GM21447 (cell line): Measurements from ENCODE around the gene SRRM1.

Experiments used
- ATAC-seq: cut with Tn5 transposase; IDR thresholded peaks from one replicate; pipeline ENCODE4 v1.9.1; 2021; ENCODE audit not compliant: unreplicated experiment

Gene SRRM1, protein sequence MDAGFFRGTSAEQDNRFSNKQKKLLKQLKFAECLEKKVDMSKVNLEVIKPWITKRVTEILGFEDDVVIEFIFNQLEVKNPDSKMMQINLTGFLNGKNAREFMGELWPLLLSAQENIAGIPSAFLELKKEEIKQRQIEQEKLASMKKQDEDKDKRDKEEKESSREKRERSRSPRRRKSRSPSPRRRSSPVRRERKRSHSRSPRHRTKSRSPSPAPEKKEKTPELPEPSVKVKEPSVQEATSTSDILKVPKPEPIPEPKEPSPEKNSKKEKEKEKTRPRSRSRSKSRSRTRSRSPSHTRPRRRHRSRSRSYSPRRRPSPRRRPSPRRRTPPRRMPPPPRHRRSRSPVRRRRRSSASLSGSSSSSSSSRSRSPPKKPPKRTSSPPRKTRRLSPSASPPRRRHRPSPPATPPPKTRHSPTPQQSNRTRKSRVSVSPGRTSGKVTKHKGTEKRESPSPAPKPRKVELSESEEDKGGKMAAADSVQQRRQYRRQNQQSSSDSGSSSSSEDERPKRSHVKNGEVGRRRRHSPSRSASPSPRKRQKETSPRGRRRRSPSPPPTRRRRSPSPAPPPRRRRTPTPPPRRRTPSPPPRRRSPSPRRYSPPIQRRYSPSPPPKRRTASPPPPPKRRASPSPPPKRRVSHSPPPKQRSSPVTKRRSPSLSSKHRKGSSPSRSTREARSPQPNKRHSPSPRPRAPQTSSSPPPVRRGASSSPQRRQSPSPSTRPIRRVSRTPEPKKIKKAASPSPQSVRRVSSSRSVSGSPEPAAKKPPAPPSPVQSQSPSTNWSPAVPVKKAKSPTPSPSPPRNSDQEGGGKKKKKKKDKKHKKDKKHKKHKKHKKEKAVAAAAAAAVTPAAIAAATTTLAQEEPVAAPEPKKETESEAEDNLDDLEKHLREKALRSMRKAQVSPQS

DNA sequence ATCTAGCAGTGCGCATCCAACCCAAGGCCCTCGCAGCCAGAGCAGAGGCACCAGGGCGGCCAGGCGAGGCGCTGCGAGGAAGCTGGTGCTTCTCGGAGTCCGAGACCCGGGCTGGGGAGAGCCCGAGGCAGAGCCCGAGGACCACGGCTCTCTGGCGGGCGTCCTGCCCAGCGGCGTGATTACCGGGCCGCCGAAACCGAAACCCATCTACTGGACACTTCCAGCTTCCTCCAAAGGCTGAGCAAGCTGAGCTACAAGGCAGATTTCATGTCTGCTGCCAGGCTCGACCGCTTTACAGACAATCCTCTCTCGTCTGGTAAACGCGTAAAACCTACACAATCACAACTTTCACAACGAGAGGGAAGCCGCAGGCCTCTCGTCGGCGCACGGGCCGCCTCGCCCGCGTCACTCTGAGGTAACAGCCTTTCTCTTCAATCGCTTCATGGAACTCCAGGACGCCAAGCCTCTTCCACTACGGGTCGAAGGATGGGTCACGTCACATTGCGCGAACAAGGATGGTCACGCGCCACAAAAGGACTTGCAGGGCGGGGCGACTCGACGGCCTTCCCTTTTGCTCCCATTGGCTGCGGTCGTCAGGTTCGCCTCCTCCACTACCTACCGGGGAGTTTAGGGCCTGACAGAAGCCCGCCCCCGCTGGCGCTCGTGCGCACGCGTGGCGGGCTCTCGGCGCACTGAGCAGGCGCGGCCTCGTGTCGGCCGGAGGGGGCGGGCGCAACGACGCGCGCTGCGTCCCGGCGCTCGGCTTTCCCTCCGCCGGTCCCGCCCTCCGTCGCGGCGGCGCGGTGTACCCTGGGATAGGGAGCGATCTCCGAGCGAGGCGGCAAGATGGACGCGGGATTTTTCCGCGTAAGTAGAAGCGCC, at the start of gene SRRM1:
TSS of gene SRRM1 (plus strand) at position 822 of the 882 bp plus-strand sequence. CDS start at position 847, 25 bp downstream.
- ATAC-seq = peak; percentile 83

DNA sequence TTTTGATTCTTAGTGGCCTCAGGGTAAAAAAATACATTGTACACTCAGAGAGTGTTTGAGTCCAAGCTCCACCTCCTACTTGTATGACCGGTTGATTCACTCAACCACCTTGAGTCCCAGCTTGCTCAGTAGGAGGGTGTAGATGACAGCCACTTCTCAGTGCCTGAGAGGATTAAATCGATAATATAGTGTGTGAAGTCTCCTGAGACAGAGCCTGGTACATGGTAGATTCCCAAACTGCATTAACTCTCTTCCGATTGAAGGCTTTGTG, 48.8 kb upstream of the SRRM1 start:
- ATAC-seq = no peak

DNA sequence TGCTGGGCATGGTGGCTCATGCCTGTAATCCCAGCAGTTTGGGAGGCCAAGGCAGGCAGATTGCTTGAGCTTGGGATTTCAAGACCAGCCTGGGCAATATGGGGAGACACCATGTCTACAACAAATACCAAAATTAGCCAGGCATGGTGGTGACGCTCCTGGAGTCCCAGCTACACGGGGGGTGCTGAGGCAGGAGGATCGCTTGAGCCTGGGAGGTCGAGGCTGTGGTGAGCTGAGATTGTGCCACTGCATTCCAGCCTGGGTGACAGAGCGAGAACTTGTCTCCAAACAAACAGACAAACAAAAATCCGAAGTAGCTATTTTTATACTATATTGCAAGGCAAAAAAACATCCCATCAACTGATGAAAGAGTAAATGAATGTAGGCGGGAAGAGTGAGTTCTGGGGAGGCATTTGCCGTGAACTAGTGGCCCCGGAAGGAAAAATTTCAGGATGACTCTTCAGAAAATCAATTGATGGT, 46.7 kb upstream of the SRRM1 start:
- ATAC-seq = no peak

DNA sequence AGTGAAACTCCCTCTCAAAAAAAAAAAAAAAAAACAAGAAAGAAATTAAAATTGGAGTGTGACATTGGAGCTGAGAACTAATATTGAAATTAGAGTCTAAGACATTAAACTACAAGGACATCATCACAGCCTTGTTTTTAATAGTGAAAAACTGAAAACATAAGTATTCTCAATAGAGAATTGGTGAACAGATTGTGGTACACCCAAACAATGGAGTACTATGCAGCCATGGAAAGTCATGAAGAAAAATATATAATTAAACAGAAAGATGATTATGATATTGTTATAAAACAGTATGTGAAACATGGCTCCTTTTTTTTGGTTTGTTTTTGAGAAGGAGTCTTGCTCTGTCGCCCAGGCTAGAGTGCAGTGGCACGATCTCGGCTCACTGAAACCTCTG, 43.8 kb upstream of the SRRM1 start:
- no peak for ATAC-seq

GRCh38 chr1:24600551-24600950, 42.6 kb upstream of the SRRM1 start:
- no peak for ATAC-seq

- ATAC-seq = no peak
Observed at GRCh38 chr1:24605534-24606295, 37.4 kb upstream of the SRRM1 start.

DNA sequence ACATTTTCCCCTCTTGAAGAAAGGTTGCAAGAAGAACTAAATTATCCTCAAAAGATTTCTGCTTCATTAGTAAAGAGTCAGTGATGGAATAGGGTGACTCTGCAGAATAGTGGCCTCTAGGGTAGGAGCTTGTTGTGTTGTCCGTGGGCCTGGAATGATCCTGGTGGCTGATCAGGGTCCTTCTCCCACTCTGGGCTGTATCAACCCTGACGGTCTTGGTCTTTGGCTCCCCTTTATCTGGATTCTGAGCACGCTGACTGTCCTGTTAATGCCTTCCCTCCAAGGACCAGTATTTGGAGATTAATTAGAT, 36.9 kb upstream of the SRRM1 start:
- no peak for ATAC-seq

DNA sequence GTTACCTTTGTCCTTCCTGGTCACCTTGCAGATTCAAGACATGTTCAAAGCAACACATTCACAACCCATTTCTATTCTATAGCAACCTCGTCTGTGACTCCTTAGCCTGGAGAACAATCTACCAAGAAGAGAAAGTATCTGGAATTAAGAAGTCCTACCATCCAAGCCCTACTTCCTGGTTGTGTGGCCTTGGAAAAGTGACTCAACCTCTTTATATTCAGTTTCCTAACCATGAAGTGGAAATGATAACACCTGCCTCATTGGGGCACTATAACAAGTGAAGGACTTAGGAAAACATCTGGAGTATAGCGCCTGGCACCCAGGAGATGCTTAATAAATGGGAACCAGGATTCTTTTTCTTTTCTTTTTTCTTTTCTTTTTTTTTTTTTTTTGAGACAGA, 36.5 kb upstream of the SRRM1 start:
- no peak for ATAC-seq

GRCh38 chr1:24609949-24610517, 33.1 kb upstream of the SRRM1 start:
- ATAC-seq = no peak

DNA sequence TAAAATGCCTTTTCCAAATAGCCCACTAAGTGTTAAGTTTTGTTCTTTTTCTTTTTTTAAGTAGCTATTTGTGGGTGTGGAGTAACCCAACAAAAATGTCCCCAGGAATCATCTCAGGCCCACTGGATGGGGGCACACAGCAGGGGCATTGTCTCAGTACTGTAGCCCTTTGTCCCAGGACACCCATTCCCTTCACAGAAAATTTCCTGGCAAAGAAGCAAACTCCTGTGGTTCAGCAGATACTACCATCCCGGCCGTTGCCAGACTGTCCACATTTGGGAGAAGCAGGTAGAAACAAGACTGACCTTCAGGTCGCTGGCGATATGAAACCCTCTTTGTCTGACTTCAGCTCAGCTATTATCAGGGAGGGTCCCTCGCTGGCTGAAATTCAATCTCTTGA, 23.7 kb upstream of the SRRM1 start:
- no peak for ATAC-seq

- no peak for ATAC-seq
Observed at GRCh38 chr1:24620678-24621077, 22.4 kb upstream of the SRRM1 start.

- no peak for ATAC-seq
Observed at GRCh38 chr1:24621121-24621520, 22.0 kb upstream of the SRRM1 start.

DNA sequence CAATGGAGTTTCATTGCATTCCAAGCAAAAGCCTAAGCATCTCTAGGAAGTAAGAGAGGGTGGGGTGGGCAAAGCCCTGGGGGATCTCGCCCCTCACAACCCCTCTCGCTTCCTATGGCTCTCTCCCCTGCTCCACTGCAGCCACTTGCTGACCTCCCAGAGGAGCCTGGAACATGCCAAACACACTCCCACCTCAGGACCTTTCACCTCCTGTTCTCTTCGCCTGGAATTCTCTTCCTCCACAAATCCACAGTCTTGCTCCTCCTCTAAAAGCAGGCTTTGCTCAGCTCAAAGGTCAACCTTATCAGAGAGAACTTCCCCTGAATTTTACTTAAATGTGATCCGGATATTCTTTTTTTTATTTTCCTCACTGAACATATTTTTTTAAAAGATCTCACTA, 20.9 kb upstream of the SRRM1 start:
- no peak for ATAC-seq

DNA sequence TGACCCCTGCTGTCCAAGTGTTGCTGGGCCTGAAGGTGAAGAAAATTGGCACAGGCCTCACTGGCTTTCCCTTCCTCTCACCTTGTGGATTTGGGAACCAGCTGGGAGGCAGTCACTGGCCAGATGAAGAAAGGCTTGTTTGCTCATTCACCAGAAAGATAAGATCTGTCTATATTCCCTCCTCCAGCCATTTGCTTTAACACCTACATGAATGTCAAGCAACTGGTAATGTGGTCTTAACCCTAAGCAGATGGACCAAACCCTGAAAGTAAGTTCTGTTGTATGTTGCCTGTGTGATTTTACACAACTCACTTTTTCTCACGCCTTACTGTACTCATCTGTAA, 10.3 kb upstream of the SRRM1 start:
- ATAC-seq = no peak

- ATAC-seq = no peak
Observed at GRCh38 chr1:24635195-24635843, 7.8 kb upstream of the SRRM1 start.

GRCh38 chr1:24636661-24637357, 6.3 kb upstream of the SRRM1 start:
- ATAC-seq = no peak

GRCh38 chr1:24639094-24639493, 4.0 kb upstream of the SRRM1 start:
- no peak for ATAC-seq

DNA sequence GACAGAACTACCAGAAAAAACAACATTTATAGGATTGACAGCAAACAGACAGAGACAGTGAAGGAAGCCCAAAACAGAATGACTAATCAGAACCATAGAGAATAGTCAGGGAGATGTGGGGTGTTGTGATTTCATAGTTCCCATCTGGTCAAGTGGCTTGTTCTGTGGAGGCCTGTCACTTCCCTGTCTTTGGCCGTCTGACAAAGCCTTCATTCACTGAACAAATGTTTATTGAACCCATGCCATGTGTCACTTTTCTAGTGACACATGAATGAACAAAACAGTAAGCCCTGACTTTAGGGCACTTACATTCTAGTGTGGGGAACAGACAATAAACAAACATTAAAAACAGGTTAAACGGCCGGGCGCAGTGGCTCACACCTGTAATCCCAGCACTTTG, 3.2 kb upstream of the SRRM1 start:
- no peak for ATAC-seq

GRCh38 chr1:24640288-24640687, 2.8 kb upstream of the SRRM1 start:
- ATAC-seq = no peak
